Measurements from ENCODE around the gene UBE2E2. TPM values are rescaled to one million over a fixed set of nuclear protein-coding genes. Genes with fewer than 3 reads are reported as not detected.

Gene UBE2E2
- total RNA-seq, 2 experiments from 2014 or later: 41.1 to 48.8 TPM

DNA sequence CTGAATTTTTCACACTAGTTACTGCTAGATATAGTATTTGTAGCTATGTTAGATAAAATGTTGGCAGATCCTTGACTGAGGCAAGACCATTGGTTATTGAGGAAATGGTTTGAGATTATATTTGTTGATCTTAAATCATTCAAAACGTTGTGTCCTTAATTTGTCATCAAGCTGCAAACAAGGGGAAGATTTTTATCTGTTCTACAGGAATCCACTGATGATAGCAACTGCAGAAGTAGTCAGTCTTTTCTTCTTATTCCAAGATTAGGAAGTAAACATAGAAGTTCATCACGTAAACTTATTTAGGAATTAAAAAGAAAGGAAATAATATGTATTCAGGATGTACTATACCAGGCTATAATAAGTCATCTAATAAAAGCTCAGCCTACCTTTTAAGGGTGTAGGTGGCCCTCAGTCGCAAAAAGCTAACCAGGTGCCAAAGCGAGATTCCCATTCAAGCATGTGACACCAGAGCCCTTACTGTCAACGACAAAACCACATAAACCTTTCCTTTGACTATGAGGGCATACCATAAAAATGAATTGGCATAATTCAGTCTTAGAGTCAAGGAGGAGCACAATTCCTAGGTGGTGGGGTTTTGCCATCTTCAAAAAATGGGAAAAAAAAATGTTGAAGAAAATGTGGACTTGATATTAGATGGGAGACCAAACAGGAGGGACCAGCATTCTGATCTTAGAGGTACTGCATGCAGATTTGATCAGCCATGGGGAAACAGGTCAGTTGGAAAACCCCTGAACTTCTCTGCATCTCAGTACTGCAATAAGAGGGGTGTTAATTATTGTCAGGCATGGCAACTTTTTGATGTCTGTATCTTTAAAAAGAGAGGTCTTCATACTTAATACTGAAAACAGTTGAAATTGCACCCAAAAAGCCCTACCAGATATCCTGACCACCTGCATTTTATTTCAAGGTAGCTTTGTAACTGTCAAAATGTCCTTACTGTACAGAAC is 390.1 kb downstream of the UBE2E2 start:
- Histone ChIP-seq H2AFZ (ENCODE audit: low read length) (peak overlapping the region; percentile 64; the same call in 1 of the 2 replicates), H3K9me2 (ENCODE audit: insufficient read depth, low read length) (no peaks in the 10 kb centered on the region), H3K4me3 (ENCODE audit: low read depth, low read length, poor library complexity, severe bottlenecking) (peak overlapping the region; percentile 20), H3K27ac (ENCODE audit: low read depth, low read length, poor library complexity, severe bottlenecking) (peak overlapping the region; percentile 95), H3K9me3 (ENCODE audit: low read length) (peaks cover 10% of the 10 kb centered on the region), H3K4me2 (ENCODE audit: low read length) (peak overlapping the region; percentile 48), H4K20me1 (ENCODE audit: insufficient read depth, low read length) (no peaks in the 10 kb centered on the region), H3K4me1 (ENCODE audit: insufficient read depth, low read length, poor library complexity, severe bottlenecking) (peaks cover 73% of the 10 kb centered on the region), H3K79me2 (ENCODE audit: insufficient read depth, low read depth, low read length) (no peaks in the 10 kb centered on the region), H3K36me3 (ENCODE audit: insufficient read depth, low read length) (peaks cover 12% of the 10 kb centered on the region)
- POLR2A ChIA-PET: interaction anchor here (0.5 to 4.0 kb wide), 29 partner anchors 10 to 641 kb away, joined by 3 to 32 read pairs (median 4); no protein-coding TSS in a partner anchor
- TF ChIP-seq EZH2phosphoT487 (IDR thresholded peaks at IDR 0.05; ENCODE audit: borderline replicate concordance, low read depth, low read length): no peak
- TF ChIP-seq, protein P1, sequence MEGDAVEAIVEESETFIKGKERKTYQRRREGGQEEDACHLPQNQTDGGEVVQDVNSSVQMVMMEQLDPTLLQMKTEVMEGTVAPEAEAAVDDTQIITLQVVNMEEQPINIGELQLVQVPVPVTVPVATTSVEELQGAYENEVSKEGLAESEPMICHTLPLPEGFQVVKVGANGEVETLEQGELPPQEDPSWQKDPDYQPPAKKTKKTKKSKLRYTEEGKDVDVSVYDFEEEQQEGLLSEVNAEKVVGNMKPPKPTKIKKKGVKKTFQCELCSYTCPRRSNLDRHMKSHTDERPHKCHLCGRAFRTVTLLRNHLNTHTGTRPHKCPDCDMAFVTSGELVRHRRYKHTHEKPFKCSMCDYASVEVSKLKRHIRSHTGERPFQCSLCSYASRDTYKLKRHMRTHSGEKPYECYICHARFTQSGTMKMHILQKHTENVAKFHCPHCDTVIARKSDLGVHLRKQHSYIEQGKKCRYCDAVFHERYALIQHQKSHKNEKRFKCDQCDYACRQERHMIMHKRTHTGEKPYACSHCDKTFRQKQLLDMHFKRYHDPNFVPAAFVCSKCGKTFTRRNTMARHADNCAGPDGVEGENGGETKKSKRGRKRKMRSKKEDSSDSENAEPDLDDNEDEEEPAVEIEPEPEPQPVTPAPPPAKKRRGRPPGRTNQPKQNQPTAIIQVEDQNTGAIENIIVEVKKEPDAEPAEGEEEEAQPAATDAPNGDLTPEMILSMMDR (conservative IDR thresholded peaks at IDR 0.05; ENCODE audit: low read length): no peak
- peak; percentile 78 for DNase-seq (ENCODE audit: low spot score)
- CTCF ChIA-PET (ENCODE audit: unreplicated experiment): interaction anchor here (1.0 to 1.2 kb wide), 2 partner anchors 21 to 58 kb away, joined by 3 read pairs; no protein-coding TSS in a partner anchor
- intact Hi-C loops (cut with micrococcal nuclease; ENCODE audit: unreplicated experiment): loop anchor here (1.0 to 5.0 kb wide), 5 partner anchors 60 to 251 kb away; no protein-coding TSS in a partner anchor
- BruUV-seq (replicated peaks): TSS peak; percentile 84

DNA sequence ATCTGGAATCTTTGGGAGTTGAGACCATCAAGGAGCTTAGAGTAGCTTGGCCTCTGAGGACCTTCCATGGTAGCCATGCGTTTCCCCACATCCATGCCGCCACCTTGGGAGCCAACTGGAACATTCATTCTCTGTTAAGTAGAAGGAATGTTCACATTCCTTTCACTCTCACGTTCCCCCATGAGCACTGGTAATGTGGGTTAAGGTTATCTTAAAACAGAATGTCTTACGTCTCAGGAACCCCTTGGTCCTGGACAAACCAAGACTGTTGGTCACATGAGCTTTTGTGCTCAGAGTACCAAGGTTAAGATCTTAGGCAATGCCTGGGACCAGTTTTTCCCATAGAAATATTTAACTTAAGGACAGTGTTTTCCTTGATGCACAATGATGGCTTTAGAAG is 390.9 kb downstream of the UBE2E2 start:
- Histone ChIP-seq H3K9me3 (ENCODE audit: low read length) (peaks cover 10% of the 10 kb centered on the region), H3K36me3 (ENCODE audit: insufficient read depth, low read length) (peaks cover 12% of the 10 kb centered on the region), H3K79me2 (ENCODE audit: insufficient read depth, low read depth, low read length) (no peaks in the 10 kb centered on the region), H3K9me2 (ENCODE audit: insufficient read depth, low read length) (no peaks in the 10 kb centered on the region), H2AFZ (ENCODE audit: low read length) (peak overlapping the region; percentile 64; the same call in 1 of the 2 replicates), H3K27ac (ENCODE audit: low read depth, low read length, poor library complexity, severe bottlenecking) (peak overlapping the region; percentile 95), H3K4me2 (ENCODE audit: low read length) (peak overlapping the region; percentile 48), H3K4me3 (ENCODE audit: low read depth, low read length, poor library complexity, severe bottlenecking) (peak overlapping the region; percentile 12), H4K20me1 (ENCODE audit: insufficient read depth, low read length) (no peaks in the 10 kb centered on the region), H3K4me1 (ENCODE audit: insufficient read depth, low read length, poor library complexity, severe bottlenecking) (peaks cover 65% of the 10 kb centered on the region)
- DNase-seq (ENCODE audit: low spot score): no peak
- intact Hi-C loops (cut with micrococcal nuclease; ENCODE audit: unreplicated experiment): loop anchor here (5.0 kb wide), 1 partner anchor 252 kb away; no protein-coding TSS in a partner anchor
- POLR2A ChIA-PET: interaction anchor here (0.5 to 4.0 kb wide), 19 partner anchors 9 to 642 kb away, joined by 3 to 32 read pairs (median 5); no protein-coding TSS in a partner anchor
- BruUV-seq (replicated peaks): TSS peak; percentile 74
- CTCF ChIA-PET (ENCODE audit: unreplicated experiment): interaction anchor here (0.6 to 1.2 kb wide), 4 partner anchors 21 to 411 kb away, joined by 3 read pairs; no protein-coding TSS in a partner anchor
- no peak for TF ChIP-seq EZH2phosphoT487 (IDR thresholded peaks at IDR 0.05; ENCODE audit: borderline replicate concordance, low read depth, low read length)
- TF ChIP-seq, protein P1 (conservative IDR thresholded peaks at IDR 0.05; ENCODE audit: low read length): no peak

Measured in OCI-LY7 (cell line).